ENCODE data around the gene SLC1A2. TPM values are rescaled to one million over a fixed set of nuclear protein-coding genes. Genes with fewer than 3 reads are reported as not detected.
A peak's percentile ranks its signal among the peaks of the same experiment; 100 is the strongest.

SLC1A2 gene
- total and polyA plus RNA-seq, 2 experiments from 2014 or later = 0.70 to 2.8 TPM

GRCh38 chr11:35463331-35463751 lies 44.0 kb upstream of the SLC1A2 start:
- H3K36me3 ChIP-seq (ENCODE audit: insufficient read depth) = no peaks in the 10 kb centered on the region
- Mint-ChIP-seq H3K27me3 (ENCODE audit: insufficient read depth, low read depth, poor library complexity) (no peaks in the 10 kb centered on the region), H3K9me3 (no peaks in the 10 kb centered on the region), H3K4me1 (peaks cover 8% of the 10 kb centered on the region), H3K27ac (no peak overlapping the region), H3K36me3 (ENCODE audit: low read depth) (no peaks in the 10 kb centered on the region), H3K4me3 (no peak overlapping the region)
- H3K27me3 ChIP-seq (ENCODE audit: insufficient read depth) = no peaks in the 10 kb centered on the region
- peak overlapping the region; percentile 81; the same call in 1 of the 2 replicates for H2AFZ ChIP-seq
- DNase-seq (ENCODE audit: low spot score) (peak; percentile 36), ATAC-seq (peak; percentile 68)
- H3K79me2 ChIP-seq (replicated peaks; ENCODE audit: insufficient read depth) = no peaks in the 10 kb centered on the region
- H3K4me3 ChIP-seq = no peak overlapping the region
- H4K20me1 ChIP-seq (replicated peaks; ENCODE audit: insufficient read depth) = no peaks in the 10 kb centered on the region
- H3F3A ChIP-seq (replicated peaks; ENCODE audit: low read depth) = no peaks in the 10 kb centered on the region
- peak overlapping the region; percentile 8; the same call in 1 of the 2 replicates for H3K4me2 ChIP-seq
- peaks cover 6% of the 10 kb centered on the region; the same call in 1 of the 2 replicates for H3K4me1 ChIP-seq (ENCODE audit: insufficient read depth)
- TF ChIP-seq ZNF331 (CRISPR knock-in tag; IDR thresholded peaks at IDR 0.05; ENCODE audit: low read depth) (no peak), JUNB (IDR thresholded peaks at IDR 0.05; ENCODE audit: unreplicated experiment) (no peak), REST (IDR thresholded peaks at IDR 0.05; ENCODE audit: unreplicated experiment) (no peak), POLR2AphosphoS5 (IDR thresholded peaks at IDR 0.05; ENCODE audit: low read depth) (no peak), ZNF114 (CRISPR knock-in tag; IDR thresholded peaks at IDR 0.05) (no peak), CREB1 (CRISPR knock-in tag; IDR thresholded peaks at IDR 0.05; ENCODE audit: low read depth) (no peak), EZH2phosphoT487 (IDR thresholded peaks at IDR 0.05; ENCODE audit: unreplicated experiment) (no peak), STAT1 (IDR thresholded peaks at IDR 0.05; ENCODE audit: unreplicated experiment) (no peak), NANOG (IDR thresholded peaks at IDR 0.05; ENCODE audit: borderline replicate concordance) (no peak)
- H3K27ac ChIP-seq (ENCODE audit: low read depth) = no peak overlapping the region
- no peaks in the 10 kb centered on the region for H3K9me2 ChIP-seq (ENCODE audit: insufficient read depth)

- H3K27ac Mint-ChIP-seq = no peak overlapping the region
- Histone ChIP-seq H4K20me1 (replicated peaks; ENCODE audit: insufficient read depth) (no peaks in the 10 kb centered on the region), H3K4me3 (no peak overlapping the region), H3K79me2 (replicated peaks; ENCODE audit: insufficient read depth) (no peaks in the 10 kb centered on the region), H3F3A (replicated peaks; ENCODE audit: low read depth) (no peaks in the 10 kb centered on the region), H3K27ac (ENCODE audit: low read depth) (no peak overlapping the region), H2AFZ (no peak overlapping the region), H3K4me2 (no peak overlapping the region), H3K36me3 (ENCODE audit: insufficient read depth) (no peaks in the 10 kb centered on the region), H3K27me3 (ENCODE audit: insufficient read depth) (no peaks in the 10 kb centered on the region), H3K9me2 (ENCODE audit: insufficient read depth) (no peaks in the 10 kb centered on the region), H3K4me1 (ENCODE audit: insufficient read depth) (peaks cover 6% of the 10 kb centered on the region; the same call in 1 of the 2 replicates)
- H3K4me1 Mint-ChIP-seq = peaks cover 8% of the 10 kb centered on the region
- H3K27me3 Mint-ChIP-seq (ENCODE audit: insufficient read depth, low read depth, poor library complexity) = no peaks in the 10 kb centered on the region
- H3K4me3 Mint-ChIP-seq = no peak overlapping the region
- H3K9me3 Mint-ChIP-seq = no peaks in the 10 kb centered on the region
- no peaks in the 10 kb centered on the region for H3K36me3 Mint-ChIP-seq (ENCODE audit: low read depth)
- ATAC-seq (no peak), DNase-seq (ENCODE audit: low spot score) (no peak)
- TF ChIP-seq STAT1 (IDR thresholded peaks at IDR 0.05; ENCODE audit: unreplicated experiment) (no peak), NANOG (IDR thresholded peaks at IDR 0.05; ENCODE audit: borderline replicate concordance) (no peak), CTCF (conservative IDR thresholded peaks at IDR 0.05; ENCODE audit: low read depth in 2 of 2) (peak; percentile 3 to 50; a peak in 2 of 4 replicates), POLR2AphosphoS5 (IDR thresholded peaks at IDR 0.05; ENCODE audit: low read depth) (no peak)
Measured at GRCh38 chr11:35461917-35462538, 42.7 kb upstream of the SLC1A2 start.

Data from GM23338 (cell line).